SK-MEL-5 (cell line): ENCODE measurements around the gene VWA5B2. TPM values are rescaled to one million over a fixed set of nuclear protein-coding genes. Genes with fewer than 3 reads are reported as not detected.

Experiments
- DNase-seq: peaks from one replicate; pipeline ENCODE4 v3.0.0-alpha.2; 2016; ENCODE audit warnings: low read depth, low spot score
- in situ Hi-C: cut with HindIII; loops from 2 replicates; pipeline ENCODE4 v1.10.0; 2016; ENCODE audit warnings: low sequenced_read_pairs, high pct_unique_total_duplicates, low pct_unique_long_range_greater_than_20kb
- total RNA-seq: library from RNA; depleted of rRNA; stranded (reverse); fragments of >200 nt; shearing (Covaris generic); gene quantifications from 2 replicates; pipeline ENCODE4 v1.2.3, GENCODE V29; 2014

VWA5B2 gene
- total RNA-seq, 1 experiment from 2014 or later = not detected

GRCh38 chr3:184237807-184238206 lies 8.4 kb downstream of the VWA5B2 start:
- no peak for DNase-seq
- in situ Hi-C loops = no loop called here

- in situ Hi-C loops = no loop called here
- no peak for DNase-seq
These were observed 8.9 kb downstream of the VWA5B2 start for GRCh38 chr3:184238246-184238818.

GRCh38 chr3:184239221-184239620 lies 9.8 kb downstream of the VWA5B2 start:
- in situ Hi-C loops = no loop called here
- DNase-seq = no peak

- DNase-seq = no peak
- in situ Hi-C loops = no loop called here
These were observed 10.3 kb downstream of the VWA5B2 start for GRCh38 chr3:184239708-184240107.

- DNase-seq = peak; percentile 34
- in situ Hi-C loops = no loop called here
These were observed 11.2 kb downstream of the VWA5B2 start for GRCh38 chr3:184240384-184241140.

GRCh38 chr3:184241141-184241446 lies 11.7 kb downstream of the VWA5B2 start:
- in situ Hi-C loops = no loop called here
- DNase-seq = no peak

- peak; percentile 46 for DNase-seq
- in situ Hi-C loops = no loop called here
These were observed 12.3 kb downstream of the VWA5B2 start for GRCh38 chr3:184241447-184242296.

GRCh38 chr3:184242297-184242685 lies 12.9 kb downstream of the VWA5B2 start:
- in situ Hi-C loops = no loop called here
- no peak for DNase-seq

- DNase-seq = peak; percentile 82
- in situ Hi-C loops = no loop called here
These were observed 19.3 kb downstream of the VWA5B2 start, which contains the start of gene ALG3 for GRCh38 chr3:184248454-184249411. TSS of gene ALG3 (minus strand) at chr3:184248962. CDS start at chr3:184248940, 22 bp downstream.

GRCh38 chr3:184249412-184250166 lies 20.2 kb downstream of the VWA5B2 start, which contains the start of gene EEF1AKMT4:
TSS of gene EEF1AKMT4 (plus strand) at chr3:184249672. CDS start at chr3:184249695, 23 bp downstream.
- in situ Hi-C loops = no loop called here
- peak; percentile 98 for DNase-seq

GRCh38 chr3:184250167-184250828 lies 20.9 kb downstream of the VWA5B2 start:
- DNase-seq = peak; percentile 94
- in situ Hi-C loops = no loop called here

GRCh38 chr3:184255291-184256039 lies 26.1 kb downstream of the VWA5B2 start:
- in situ Hi-C loops = no loop called here
- no peak for DNase-seq

GRCh38 chr3:184257083-184257915 lies 27.9 kb downstream of the VWA5B2 start:
- no peak for DNase-seq
- in situ Hi-C loops = no loop called here

GRCh38 chr3:184258926-184259325 lies 29.5 kb downstream of the VWA5B2 start:
- in situ Hi-C loops = no loop called here
- DNase-seq = no peak

- in situ Hi-C loops = no loop called here
- DNase-seq = no peak
These were observed 30.1 kb downstream of the VWA5B2 start for GRCh38 chr3:184259396-184259877.
